Adrenal gland (tissue), 12 donors: ENCODE results near the gene MLNR. TPM values are rescaled to one million over a fixed set of nuclear protein-coding genes. Genes with fewer than 3 reads are reported as not detected.

Experiments used
- DNase-seq, 7 donors: peaks; one replicate each; pipeline ENCODE4 v3.0.0-alpha.2; 2019 to 2020
- H3K27ac ChIP-seq, 5 donors: fragments of 200-600 bp; sonication (generic) in 4 of 5; 1 replicate in 3 of 5; 2 replicates in 2 of 5; pipeline versions ENCODE4 v1.5.1 to v1.8.0; 2016 to 2020; ENCODE audit warnings: mild to moderate bottlenecking in 1 of 5
- H3K27me3 ChIP-seq: fragments of 200-600 bp; 2 replicates; pipeline ENCODE4 v1.8.0; 2021
- H3K36me3 ChIP-seq, 2 donors: fragments of 200-600 bp; replicated peaks in 1 of 2; 1 replicate in 1 of 2; 2 replicates in 1 of 2; pipeline versions ENCODE4 v1.5.1 to v1.8.0; 2018 to 2022
- H3K4me1 ChIP-seq, 2 donors: fragments of 200-600 bp; replicated peaks in 1 of 2; 1 replicate in 1 of 2; 2 replicates in 1 of 2; pipeline versions ENCODE4 v1.5.1 to v1.8.0; 2018 to 2021
- H3K4me3 ChIP-seq, 4 donors: fragments of 200-600 bp; sonication (generic) in 3 of 4; one replicate each; pipeline ENCODE4 v1.5.1; 2016 to 2018
- H3K9me3 ChIP-seq, 3 donors: fragments of 200-600 bp; sonication (generic) in 1 of 3; replicated peaks in 1 of 3; 1 replicate in 2 of 3; 2 replicates in 1 of 3; pipeline versions ENCODE4 v1.5.1 to v1.8.0; 2016 to 2021
- POLR2A ChIP-seq, 2 donors: fragments of 450-650 bp; IDR thresholded peaks; one replicate each; pipeline ENCODE4 v1.6.1; 2017; ENCODE audit warnings: antibody characterized with exemption in 2 of 2, mild to moderate bottlenecking in 2 of 2, moderate library complexity in 1 of 2
- WGBS, 4 donors: extraction: QIAGEN DNeasy Blood & Tissue Kit in 2 of 4; methylation state at CpG; one replicate each; pipeline versions ENCODE4 v1.1.5 to v1.1.7; 2013 to 2017; 5-methylcytosine and 5-hydroxymethylcytosine counted together
- intact Hi-C, 2 donors: fragments of 100-400 bp; cut with DNase I; formaldehyde crosslinking; loops; one replicate each; pipeline versions ENCODE4 v1.14.1 to v1.15.0; 2022 to 2023
- polyA plus RNA-seq, 3 donors: library from polyadenylated mRNA; stranded (reverse); fragments of 200-250 nt in 2 of 3; fragments of 350-450 nt in 1 of 3; fragmentation: Illumina TruSeq in 1 of 3; extraction: RNeasy Lipid Tissue Mini Kit (QIAGEN cat#74804) in 1 of 3; gene quantifications; one replicate each; pipeline ENCODE4 v1.2.3, GENCODE V29; 2013 to 2014
- total RNA-seq, 9 donors: library from RNA; depleted of rRNA in 4 of 9; stranded (reverse); fragments of >200 nt in 4 of 9; fragments of 120-200 nt in 1 of 9; fragmentation: NEBNext Ultra II Directional in 1 of 9; extraction: Animal tissue kit (Norgen Biotek cat#: 25700) in 1 of 9; gene quantifications; one replicate each; pipeline versions ENCODE4 v1.1.0 to v1.2.4, GENCODE V29; 2013 to 2023
- TF ChIP-seq, protein P1 (sequence below), 6 experiments: fragments of 450-650 bp in 4 of 6; fragments of 200-600 bp in 2 of 6; sonication (generic) in 1 of 6; IDR thresholded peaks; 1 replicate in 5 of 6; 2 replicates in 1 of 6; pipeline versions ENCODE4 v1.5.1 to v1.8.0; 2016 to 2021; ENCODE audit warnings: antibody characterized with exemption in 6 of 6, mild to moderate bottlenecking in 2 of 6, moderate library complexity in 1 of 6
- donor health status: healthy with polysubstance abuse.
- donor health status: Bipolar disorder and iron deficiency.
- donor health status: DM: yes; HTN: yes; CAD: no.
- donor health status: DM: no; HTN: no; CAD: no.
- donor health status: DM: no; HTN: no; CAD: no.
- donor health status: DM: yes; HTN: yes; CAD: no.

The MLNR gene
- total and polyA plus RNA-seq, 12 donors: not detected

DNA sequence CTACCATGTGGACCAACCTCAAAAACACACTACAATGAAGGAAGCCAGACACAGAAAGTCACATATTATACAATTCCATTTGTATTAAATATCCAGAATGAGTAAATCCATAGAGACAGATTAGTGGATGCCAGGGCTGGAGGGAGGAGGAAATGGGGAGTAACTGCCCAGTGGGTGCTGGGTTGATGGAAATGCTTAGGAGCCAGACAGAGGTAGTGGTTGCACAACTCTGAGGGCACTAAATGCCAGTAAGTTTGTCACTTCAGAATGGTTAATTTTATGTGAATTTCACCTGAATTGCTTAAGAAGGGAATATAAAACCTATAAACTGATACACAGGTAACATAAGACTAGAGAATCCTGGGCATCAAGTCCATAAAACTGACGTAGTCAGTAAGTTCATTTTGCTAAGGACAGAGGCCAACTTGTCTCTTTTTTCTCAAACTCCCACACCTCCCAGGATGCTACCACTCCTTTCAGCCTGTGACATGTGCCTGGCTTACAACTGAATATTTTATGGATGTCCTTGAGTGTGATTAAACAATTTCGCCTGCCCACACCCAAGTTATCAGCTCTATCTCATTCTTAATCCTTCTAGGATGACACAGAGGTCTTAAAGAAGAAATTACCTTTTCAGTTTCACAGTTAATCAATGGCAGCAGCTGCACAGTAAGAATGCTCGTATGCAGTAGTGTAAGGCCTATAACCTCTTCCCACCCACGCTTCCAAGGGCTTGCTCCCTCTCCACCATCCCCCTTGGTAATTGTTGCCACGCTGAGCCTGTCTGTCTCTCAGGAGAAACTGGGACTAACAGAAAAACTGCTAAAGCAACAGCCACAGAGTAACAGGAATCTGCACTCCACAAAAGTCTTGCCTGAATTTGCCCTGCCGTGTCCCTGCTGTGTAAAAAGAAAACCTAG is 5.9 kb upstream of the MLNR start:
- H3K4me1 ChIP-seq: peaks cover 0 to 10% of the 10 kb centered on the region in 2 donors
- peak overlapping the region in 1 of 5 donors; percentile 46 for H3K27ac ChIP-seq
- H3K36me3 ChIP-seq: no peaks in the 10 kb centered on the region
- H3K9me3 ChIP-seq: no peaks in the 10 kb centered on the region
- TF ChIP-seq, protein P1, sequence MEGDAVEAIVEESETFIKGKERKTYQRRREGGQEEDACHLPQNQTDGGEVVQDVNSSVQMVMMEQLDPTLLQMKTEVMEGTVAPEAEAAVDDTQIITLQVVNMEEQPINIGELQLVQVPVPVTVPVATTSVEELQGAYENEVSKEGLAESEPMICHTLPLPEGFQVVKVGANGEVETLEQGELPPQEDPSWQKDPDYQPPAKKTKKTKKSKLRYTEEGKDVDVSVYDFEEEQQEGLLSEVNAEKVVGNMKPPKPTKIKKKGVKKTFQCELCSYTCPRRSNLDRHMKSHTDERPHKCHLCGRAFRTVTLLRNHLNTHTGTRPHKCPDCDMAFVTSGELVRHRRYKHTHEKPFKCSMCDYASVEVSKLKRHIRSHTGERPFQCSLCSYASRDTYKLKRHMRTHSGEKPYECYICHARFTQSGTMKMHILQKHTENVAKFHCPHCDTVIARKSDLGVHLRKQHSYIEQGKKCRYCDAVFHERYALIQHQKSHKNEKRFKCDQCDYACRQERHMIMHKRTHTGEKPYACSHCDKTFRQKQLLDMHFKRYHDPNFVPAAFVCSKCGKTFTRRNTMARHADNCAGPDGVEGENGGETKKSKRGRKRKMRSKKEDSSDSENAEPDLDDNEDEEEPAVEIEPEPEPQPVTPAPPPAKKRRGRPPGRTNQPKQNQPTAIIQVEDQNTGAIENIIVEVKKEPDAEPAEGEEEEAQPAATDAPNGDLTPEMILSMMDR (IDR thresholded peaks at IDR 0.05): no peak
- no peak for TF ChIP-seq POLR2A (IDR thresholded peaks at IDR 0.05)
- DNase-seq: no peak
- no peak overlapping the region for H3K4me3 ChIP-seq
- H3K27me3 ChIP-seq: peaks cover 3% of the 10 kb centered on the region
- intact Hi-C loops: no loop called here
- 42 to 51% (median 47%) methylated on average over 6 of the region's 6 CpGs for WGBS, 4 donors

DNA sequence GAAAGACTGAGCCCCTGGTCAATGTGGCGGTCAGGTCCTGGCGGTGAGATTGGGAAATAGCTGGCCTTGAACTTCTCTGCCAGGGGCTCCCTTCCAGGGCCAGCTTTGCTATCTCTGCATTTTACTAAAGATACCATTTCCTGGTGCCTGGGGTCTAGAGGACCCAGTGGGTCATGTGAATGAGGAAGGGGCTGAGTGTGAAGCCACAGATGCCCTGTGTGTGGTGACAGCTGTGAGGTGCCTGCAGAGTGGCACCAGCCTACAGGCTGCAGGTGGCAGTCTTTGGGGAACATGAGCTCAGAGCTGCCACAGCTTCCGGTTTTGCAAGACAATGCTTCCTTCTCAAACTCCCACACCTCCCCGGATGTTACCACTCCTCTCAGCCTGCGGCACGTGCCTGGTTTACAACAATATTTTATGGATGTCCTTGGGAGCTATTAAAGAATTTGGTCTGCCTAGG is 5.2 kb upstream of the MLNR start:
- peak overlapping the region in 1 of 5 donors; percentile 46 for H3K27ac ChIP-seq
- intact Hi-C loops: no loop called here
- DNase-seq: peak in 6 of 7 donors; percentile 36 to 68 (median 53)
- WGBS, 4 donors: 27 to 33% (median 29%) methylated on average over 5 to 6 of the region's 6 CpGs
- no peaks in the 10 kb centered on the region for H3K36me3 ChIP-seq
- TF ChIP-seq, protein P1 (IDR thresholded peaks at IDR 0.05): peak in 1 of 6 experiments; percentile 9
- TF ChIP-seq POLR2A (IDR thresholded peaks at IDR 0.05): no peak
- peaks cover 10% of the 10 kb centered on the region for H3K27me3 ChIP-seq
- H3K4me1 ChIP-seq: peaks cover 0 to 10% of the 10 kb centered on the region in 2 donors
- H3K4me3 ChIP-seq: no peak overlapping the region
- H3K9me3 ChIP-seq: no peaks in the 10 kb centered on the region

DNA sequence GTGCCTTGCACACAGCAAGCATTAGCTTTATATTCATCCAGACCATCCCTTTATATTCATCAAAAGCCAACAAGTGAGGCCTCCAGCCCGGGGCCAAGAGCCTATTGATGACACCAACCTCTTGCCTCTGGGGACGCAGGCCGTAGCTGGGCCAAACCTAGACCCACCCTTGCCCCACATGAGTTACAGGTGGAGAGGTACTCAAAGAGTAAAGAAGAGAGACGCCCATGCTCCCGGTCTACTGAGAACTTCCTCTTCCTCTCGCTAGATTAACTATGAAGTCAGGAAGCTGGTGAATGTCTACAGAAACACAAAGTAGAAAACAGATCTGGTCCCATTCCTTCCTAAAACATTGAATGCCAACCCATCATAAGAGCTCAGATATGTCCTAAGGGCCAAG is 3.8 kb upstream of the MLNR start:
- no peak for DNase-seq
- Histone ChIP-seq H3K4me3 (no peak overlapping the region), H3K27me3 (peaks cover 24% of the 10 kb centered on the region), H3K36me3 (no peaks in the 10 kb centered on the region), H3K27ac (no peak overlapping the region), H3K4me1 (peaks cover 6 to 21% of the 10 kb centered on the region in 2 donors), H3K9me3 (no peaks in the 10 kb centered on the region)
- no peak for TF ChIP-seq POLR2A (IDR thresholded peaks at IDR 0.05)
- 81 to 100% (median 85%) methylated on average over 4 to 6 of the region's 6 CpGs for WGBS, 4 donors
- intact Hi-C loops: no loop called here

DNA sequence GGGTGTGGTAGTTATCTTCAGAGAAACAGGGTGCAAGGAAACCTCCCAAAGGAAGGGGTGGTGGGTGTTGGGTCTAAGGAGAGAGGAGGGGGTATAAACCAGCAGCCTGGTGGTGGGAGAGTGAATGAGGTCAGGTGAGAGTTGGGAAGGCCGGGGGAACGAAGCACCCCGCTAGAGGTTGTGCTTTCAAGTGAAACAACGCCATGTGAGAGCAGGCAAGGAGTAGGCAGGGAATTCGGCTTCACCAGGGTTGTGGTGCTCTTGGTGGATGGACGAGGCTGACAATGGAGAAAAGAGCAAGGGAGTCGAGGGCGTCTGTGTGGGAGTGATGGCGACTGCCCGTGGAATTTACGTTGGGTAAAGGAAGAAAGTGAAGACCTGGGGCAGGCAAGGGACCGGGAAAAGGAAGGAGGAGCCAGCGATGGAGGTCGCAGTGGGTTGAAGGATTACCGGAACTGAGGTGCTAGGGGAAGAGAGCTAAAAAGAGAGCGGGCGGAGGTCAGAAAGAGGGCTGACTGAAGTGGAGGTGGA is 2.1 kb upstream of the MLNR start:
- 63 to 78% (median 75%) methylated on average over 17 of the region's 17 CpGs for WGBS, 4 donors
- no peak overlapping the region for H3K4me3 ChIP-seq
- DNase-seq: no peak
- peaks cover 6 to 21% of the 10 kb centered on the region in 2 donors for H3K4me1 ChIP-seq
- no peak overlapping the region for H3K27ac ChIP-seq
- peaks cover 27% of the 10 kb centered on the region for H3K27me3 ChIP-seq
- intact Hi-C loops: no loop called here
- TF ChIP-seq, protein P1 (IDR thresholded peaks at IDR 0.05): no peak
- no peaks in the 10 kb centered on the region for H3K9me3 ChIP-seq
- H3K36me3 ChIP-seq: no peaks in the 10 kb centered on the region
